NK-92 (cell line): ENCODE results near the gene MYDGF.

Source experiments
- DNase-seq: peaks from one replicate; lab custom pipeline; 2025; ENCODE audit not compliant: unreplicated experiment; lab: John Stamatoyannopoulos, UW

Gene MYDGF

GRCh38 chr19:4647676-4648644, 22.2 kb downstream of the MYDGF start:
- no peak for DNase-seq

GRCh38 chr19:4645718-4646117, 24.4 kb downstream of the MYDGF start:
- DNase-seq, result no peak

GRCh38 chr19:4642625-4643024, 27.5 kb downstream of the MYDGF start:
- no peak for DNase-seq

- no peak for DNase-seq
Observed at GRCh38 chr19:4641132-4641531, 29.0 kb downstream of the MYDGF start.

GRCh38 chr19:4640247-4641000, 29.7 kb downstream of the MYDGF start:
- no peak for DNase-seq

GRCh38 chr19:4639531-4640246, 30.5 kb downstream of the MYDGF start:
- no peak for DNase-seq

GRCh38 chr19:4638828-4639530, 31.2 kb downstream of the MYDGF start, which contains the start of gene TNFAIP8L1:
Gene TNFAIP8L1 (plus strand): TSS chr19:4639516. CDS start chr19:4651870, 12,354 bp downstream.
- peak; percentile 86 for DNase-seq

GRCh38 chr19:4638317-4638716, 31.8 kb downstream of the MYDGF start:
- DNase-seq, result no peak

- DNase-seq, result no peak
Observed at GRCh38 chr19:4636761-4637160, 33.4 kb downstream of the MYDGF start.

- no peak for DNase-seq
Observed at GRCh38 chr19:4636151-4636717, 33.9 kb downstream of the MYDGF start.

GRCh38 chr19:4635754-4636116, 34.4 kb downstream of the MYDGF start:
- no peak for DNase-seq

GRCh38 chr19:4633140-4633967, 36.8 kb downstream of the MYDGF start:
- DNase-seq, result no peak

GRCh38 chr19:4624733-4625362, 45.3 kb downstream of the MYDGF start:
- no peak for DNase-seq

- no peak for DNase-seq
Observed at GRCh38 chr19:4624301-4624700, 45.8 kb downstream of the MYDGF start.

GRCh38 chr19:4622695-4623421, 47.3 kb downstream of the MYDGF start:
- no peak for DNase-seq

GRCh38 chr19:4620675-4621074, 49.5 kb downstream of the MYDGF start:
- DNase-seq, result no peak

- DNase-seq, result no peak
Observed at GRCh38 chr19:4619668-4620294, 50.4 kb downstream of the MYDGF start.

- no peak for DNase-seq
Observed at GRCh38 chr19:4618019-4618418, 52.1 kb downstream of the MYDGF start.
